GM19043 (cell line): Measurements from ENCODE around the gene RTN4R.

Experiments
- ATAC-seq: cut with Tn5 transposase; IDR thresholded peaks from one replicate; pipeline ENCODE4 v1.9.1; 2021; ENCODE audit warnings: low read depth; ENCODE audit not compliant: unreplicated experiment

The RTN4R gene

DNA sequence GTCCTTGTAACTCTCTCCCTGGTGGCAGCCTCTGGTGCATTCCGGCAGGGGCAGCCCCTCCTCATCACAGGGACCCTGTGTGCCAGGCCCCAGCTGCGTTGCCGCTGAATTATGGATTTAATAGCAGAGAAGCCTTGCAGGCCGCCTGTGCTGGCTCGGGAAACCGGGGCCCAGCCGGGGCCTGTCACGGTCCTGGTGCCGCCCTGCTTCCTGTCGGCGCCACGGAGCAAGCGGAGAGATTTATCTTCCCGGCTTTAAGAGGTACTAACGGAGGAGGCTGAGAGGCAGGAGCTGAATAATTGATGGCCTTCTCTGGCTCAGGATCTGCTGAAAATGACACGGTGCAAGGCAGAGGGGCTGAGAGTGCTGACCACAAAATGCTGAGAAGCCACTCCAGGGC lies 63.3 kb downstream of the RTN4R start:
- no peak for ATAC-seq

DNA sequence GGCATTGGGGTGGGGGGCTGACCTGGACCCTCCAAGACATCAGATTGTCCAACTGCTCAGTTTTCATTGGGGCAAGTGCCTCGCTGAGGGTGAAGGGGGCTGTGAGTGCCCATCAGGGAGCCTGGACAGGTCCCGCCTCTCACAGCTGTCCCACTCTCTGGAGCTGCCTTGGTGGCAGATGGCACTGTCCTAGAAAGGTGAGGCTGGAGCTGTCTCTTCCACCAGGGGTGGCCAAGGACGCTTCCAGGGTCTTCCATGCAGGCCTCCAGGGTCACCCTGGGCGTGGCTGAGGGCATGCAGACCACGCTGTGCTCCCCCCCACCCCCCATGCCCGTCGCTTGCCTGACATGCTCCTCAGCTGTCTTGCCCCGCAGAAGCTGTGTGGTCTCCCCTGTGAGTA lies 63.8 kb downstream of the RTN4R start:
- ATAC-seq, result no peak

- no peak for ATAC-seq
Measured at GRCh38 chr22:20203552-20204201, 64.4 kb downstream of the RTN4R start.

GRCh38 chr22:20203142-20203551 lies 65.0 kb downstream of the RTN4R start:
- ATAC-seq, result no peak

- ATAC-seq, result no peak
Measured at GRCh38 chr22:20201837-20202392, 66.2 kb downstream of the RTN4R start.

- no peak for ATAC-seq
Measured at GRCh38 chr22:20199906-20200305, 68.2 kb downstream of the RTN4R start.

DNA sequence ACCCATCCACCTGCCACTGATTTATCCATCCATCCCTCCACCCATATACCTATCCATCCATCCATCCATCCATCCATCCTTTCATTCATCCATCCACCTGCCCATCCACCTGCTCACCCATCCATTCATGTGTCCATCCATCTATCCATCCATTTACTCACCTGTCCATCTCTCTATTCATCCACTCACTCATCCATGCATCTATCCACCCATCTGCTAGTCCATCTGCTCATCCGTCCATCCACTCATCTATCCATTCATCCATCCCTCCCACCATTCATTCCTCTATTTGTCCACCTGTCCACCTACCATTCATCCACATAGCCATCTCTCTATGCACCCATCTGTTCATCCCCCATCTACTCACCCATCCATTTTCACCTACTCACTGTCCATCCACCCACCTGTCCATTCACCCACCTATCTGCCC lies 68.7 kb downstream of the RTN4R start:
- ATAC-seq, result no peak

DNA sequence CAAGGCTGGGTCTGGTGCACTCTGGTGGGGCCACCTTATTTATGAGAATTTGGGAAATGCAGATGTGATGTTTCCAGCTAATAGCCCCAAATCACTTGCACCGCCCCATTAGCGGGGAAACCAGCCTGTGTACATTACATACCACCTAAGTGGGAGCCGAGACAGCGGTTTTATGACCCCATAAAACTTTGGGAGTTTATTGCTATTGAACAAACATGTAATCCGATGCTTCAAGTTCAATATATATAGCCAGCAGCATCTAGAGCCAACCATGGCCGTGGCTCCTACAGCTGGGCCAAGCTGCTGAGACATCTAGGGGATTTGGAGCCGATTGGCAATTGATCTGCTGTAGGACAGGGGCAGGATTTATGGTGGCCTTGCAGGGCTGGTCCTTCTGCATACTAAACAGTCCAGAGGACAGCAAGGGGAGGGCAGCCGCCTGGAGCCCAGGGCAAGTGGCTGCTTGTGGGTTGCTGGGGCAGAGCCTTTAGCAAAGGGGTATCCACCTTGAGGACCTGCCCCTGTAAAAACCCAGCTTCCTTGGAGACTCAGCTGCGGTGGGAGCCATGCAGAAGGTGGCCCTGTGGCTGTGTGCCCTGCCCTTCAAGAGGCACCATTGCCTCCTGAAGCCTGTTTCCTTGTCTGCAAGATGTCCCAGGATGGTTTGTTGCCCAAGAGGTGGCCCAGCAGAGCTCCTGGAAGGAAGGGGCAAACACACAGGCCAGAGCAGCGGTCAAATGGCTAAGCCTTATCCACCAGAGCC lies 69.4 kb downstream of the RTN4R start:
- ATAC-seq, result no peak

- ATAC-seq, result no peak
Measured at GRCh38 chr22:20197407-20198030, 70.6 kb downstream of the RTN4R start.

- no peak for ATAC-seq
Measured at GRCh38 chr22:20196094-20196842, 71.8 kb downstream of the RTN4R start.

GRCh38 chr22:20194681-20195593 lies 73.2 kb downstream of the RTN4R start:
- no peak for ATAC-seq

GRCh38 chr22:20193761-20194494 lies 74.2 kb downstream of the RTN4R start:
- no peak for ATAC-seq

- ATAC-seq, result no peak
Measured at GRCh38 chr22:20192972-20193760, 75.0 kb downstream of the RTN4R start.

GRCh38 chr22:20192293-20192971 lies 75.7 kb downstream of the RTN4R start:
- ATAC-seq, result no peak

DNA sequence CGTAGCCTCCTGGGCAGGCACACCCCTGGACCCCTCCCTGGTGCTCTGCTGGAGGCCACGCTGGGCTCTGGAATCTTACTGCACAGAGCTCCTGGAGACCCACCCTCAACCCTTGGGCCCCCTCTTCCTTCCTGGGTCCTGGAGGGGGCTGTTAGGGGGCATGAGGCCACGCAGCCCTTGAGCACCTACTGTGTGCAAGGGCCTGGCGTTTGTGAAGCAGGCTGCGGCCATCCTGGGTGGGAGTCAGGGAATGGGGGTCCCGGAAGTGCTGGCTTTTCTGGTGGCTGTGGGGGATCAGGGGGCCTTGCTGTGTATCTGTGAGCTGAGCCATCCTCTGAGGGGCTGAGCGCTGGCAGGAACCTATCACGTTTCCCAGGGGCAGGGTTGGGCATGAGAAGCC lies 76.3 kb downstream of the RTN4R start:
- ATAC-seq, result no peak
